ENCODE data around the gene TLK2.
"Not testable (repeated sequence)": the region's sequence is repeated elsewhere in the genome, so short reads cannot be mapped to it uniquely, and the experiment has no call there.

TLK2 gene

GRCh38 chr17:62572888-62573401, 94.3 kb downstream of the TLK2 start:
- no peak overlapping the region for H3K27ac Mint-ChIP-seq
- H3K36me3 Mint-ChIP-seq, result peaks cover 19% of the 10 kb centered on the region
- no peaks in the 10 kb centered on the region for H3K9me3 Mint-ChIP-seq
- no peaks in the 10 kb centered on the region for H3K27me3 Mint-ChIP-seq
- no peak overlapping the region for H3K4me3 Mint-ChIP-seq
- no peaks in the 10 kb centered on the region for H3K4me1 Mint-ChIP-seq

- no peaks in the 10 kb centered on the region for H3K9me3 Mint-ChIP-seq
- H3K4me1 Mint-ChIP-seq, result no peaks in the 10 kb centered on the region
- no peaks in the 10 kb centered on the region for H3K27me3 Mint-ChIP-seq
- H3K27ac Mint-ChIP-seq, result no peak overlapping the region
- peaks cover 19% of the 10 kb centered on the region for H3K36me3 Mint-ChIP-seq
- H3K4me3 Mint-ChIP-seq, result no peak overlapping the region
These were observed 95.0 kb downstream of the TLK2 start for GRCh38 chr17:62573480-62574117.

GRCh38 chr17:62576382-62576781, 97.8 kb downstream of the TLK2 start:
- Mint-ChIP-seq H3K27me3 (no peaks in the 10 kb centered on the region), H3K27ac (no peak overlapping the region), H3K36me3 (peaks cover 19% of the 10 kb centered on the region), H3K4me1 (no peaks in the 10 kb centered on the region), H3K4me3 (no peak overlapping the region), H3K9me3 (no peaks in the 10 kb centered on the region)

GRCh38 chr17:62578757-62579487, 100.3 kb downstream of the TLK2 start:
- H3K27me3 Mint-ChIP-seq, result no peaks in the 10 kb centered on the region
- no peaks in the 10 kb centered on the region for H3K4me1 Mint-ChIP-seq
- no peaks in the 10 kb centered on the region for H3K9me3 Mint-ChIP-seq
- peaks cover 16% of the 10 kb centered on the region for H3K36me3 Mint-ChIP-seq
- no peak overlapping the region for H3K4me3 Mint-ChIP-seq
- peak overlapping the region; percentile 35 for H3K27ac Mint-ChIP-seq

GRCh38 chr17:62580947-62581346, 102.3 kb downstream of the TLK2 start:
- no peak overlapping the region for H3K4me3 Mint-ChIP-seq
- H3K27me3 Mint-ChIP-seq, result no peaks in the 10 kb centered on the region
- H3K9me3 Mint-ChIP-seq, result no peaks in the 10 kb centered on the region
- no peak overlapping the region for H3K27ac Mint-ChIP-seq
- no peaks in the 10 kb centered on the region for H3K4me1 Mint-ChIP-seq
- H3K36me3 Mint-ChIP-seq, result peaks cover 12% of the 10 kb centered on the region

- H3K4me1 Mint-ChIP-seq, result no peaks in the 10 kb centered on the region
- H3K4me3 Mint-ChIP-seq, result no peak overlapping the region
- peaks cover 9% of the 10 kb centered on the region for H3K36me3 Mint-ChIP-seq
- H3K27me3 Mint-ChIP-seq, result no peaks in the 10 kb centered on the region
- H3K9me3 Mint-ChIP-seq, result no peaks in the 10 kb centered on the region
- no peak overlapping the region for H3K27ac Mint-ChIP-seq
These were observed 103.1 kb downstream of the TLK2 start for GRCh38 chr17:62581764-62582163.

- no peaks in the 10 kb centered on the region for H3K4me1 Mint-ChIP-seq
- no peak overlapping the region for H3K4me3 Mint-ChIP-seq
- peaks cover 9% of the 10 kb centered on the region for H3K36me3 Mint-ChIP-seq
- H3K27ac Mint-ChIP-seq, result no peak overlapping the region
- no peaks in the 10 kb centered on the region for H3K9me3 Mint-ChIP-seq
- H3K27me3 Mint-ChIP-seq, result no peaks in the 10 kb centered on the region
These were observed 108.9 kb downstream of the TLK2 start for GRCh38 chr17:62587554-62587953.

GRCh38 chr17:62588109-62588508, 109.5 kb downstream of the TLK2 start:
- Mint-ChIP-seq H3K9me3 (no peaks in the 10 kb centered on the region), H3K4me1 (no peaks in the 10 kb centered on the region), H3K36me3 (peaks cover 9% of the 10 kb centered on the region), H3K27ac (no peak overlapping the region), H3K27me3 (no peaks in the 10 kb centered on the region), H3K4me3 (no peak overlapping the region)

- no peaks in the 10 kb centered on the region for H3K4me1 Mint-ChIP-seq
- no peaks in the 10 kb centered on the region for H3K9me3 Mint-ChIP-seq
- H3K4me3 Mint-ChIP-seq, result no peak overlapping the region
- H3K27me3 Mint-ChIP-seq, result no peaks in the 10 kb centered on the region
- H3K27ac Mint-ChIP-seq, result no peak overlapping the region
- H3K36me3 Mint-ChIP-seq, result peaks cover 12% of the 10 kb centered on the region
These were observed 112.7 kb downstream of the TLK2 start for GRCh38 chr17:62591333-62591732.

- not testable (repeated sequence) for H3K27me3 Mint-ChIP-seq, H3K4me3 Mint-ChIP-seq, H3K4me1 Mint-ChIP-seq, H3K9me3 Mint-ChIP-seq, H3K27ac Mint-ChIP-seq
- H3K36me3 Mint-ChIP-seq, result peaks cover 16% of the 10 kb centered on the region
These were observed 113.2 kb downstream of the TLK2 start for GRCh38 chr17:62591822-62592221.

GRCh38 chr17:62592341-62593099, 113.9 kb downstream of the TLK2 start:
- H3K4me1 Mint-ChIP-seq, result no peaks in the 10 kb centered on the region
- no peaks in the 10 kb centered on the region for H3K27me3 Mint-ChIP-seq
- H3K27ac Mint-ChIP-seq, result no peak overlapping the region
- no peak overlapping the region for H3K4me3 Mint-ChIP-seq
- H3K36me3 Mint-ChIP-seq, result peaks cover 18% of the 10 kb centered on the region
- no peaks in the 10 kb centered on the region for H3K9me3 Mint-ChIP-seq

- Mint-ChIP-seq H3K4me1 (no peaks in the 10 kb centered on the region), H3K36me3 (peaks cover 21% of the 10 kb centered on the region), H3K27me3 (no peaks in the 10 kb centered on the region), H3K9me3 (no peaks in the 10 kb centered on the region), H3K4me3 (no peak overlapping the region), H3K27ac (no peak overlapping the region)
These were observed 116.9 kb downstream of the TLK2 start for GRCh38 chr17:62595484-62595883.

- no peak overlapping the region for H3K4me3 Mint-ChIP-seq
- H3K4me1 Mint-ChIP-seq, result no peaks in the 10 kb centered on the region
- H3K27me3 Mint-ChIP-seq, result no peaks in the 10 kb centered on the region
- H3K36me3 Mint-ChIP-seq, result peaks cover 18% of the 10 kb centered on the region
- no peak overlapping the region for H3K27ac Mint-ChIP-seq
- H3K9me3 Mint-ChIP-seq, result no peaks in the 10 kb centered on the region
These were observed 118.0 kb downstream of the TLK2 start for GRCh38 chr17:62596662-62597061.

GRCh38 chr17:62597150-62597549, 118.5 kb downstream of the TLK2 start:
- Mint-ChIP-seq H3K4me3 (no peak overlapping the region), H3K27ac (no peak overlapping the region), H3K4me1 (no peaks in the 10 kb centered on the region), H3K9me3 (no peaks in the 10 kb centered on the region), H3K36me3 (peaks cover 21% of the 10 kb centered on the region), H3K27me3 (no peaks in the 10 kb centered on the region)

- Mint-ChIP-seq H3K27ac (no peak overlapping the region), H3K36me3 (peaks cover 21% of the 10 kb centered on the region), H3K4me3 (no peak overlapping the region), H3K27me3 (no peaks in the 10 kb centered on the region), H3K4me1 (no peaks in the 10 kb centered on the region), H3K9me3 (no peaks in the 10 kb centered on the region)
These were observed 119.3 kb downstream of the TLK2 start for GRCh38 chr17:62597920-62598319.

Measured in activated naive CD4-positive, alpha-beta T cell treated with anti-CD3 and anti-CD28 coated beads, Interleukin-2, amount 50 U/mL, for 24 hours (primary cell).